GM12878 (cell line): ENCODE results near the gene CHTOP. TPM values are rescaled to one million over a fixed set of nuclear protein-coding genes. Genes with fewer than 3 reads are reported as not detected.

Experiments used
- ATAC-seq: fragments of 200-7000 bp; cut with Tn5 transposase; 3 replicates; pipeline ENCODE4 v1.9.1; 2020; ENCODE audit warnings: mild to moderate bottlenecking, moderate library complexity
- BruUV-seq: library from RNA; stranded (reverse); fragments of 400-500 nt; replicated peaks from 2 replicates; lab custom pipeline; 2021; lab: Mats Ljungman, UMichigan
- CTCF ChIA-PET: fragments of 300-600 bp; sonication (Branson Sonifier 250); formaldehyde crosslinking; extraction: SDS; loops from one replicate; lab custom pipeline; 2021; ENCODE audit warnings: inconsistent platforms; lab: Yijun Ruan, JAX
- POLR2A ChIA-PET: fragments of 350-600 bp; formaldehyde crosslinking; extraction: SDS; loops from one replicate; lab custom pipeline; 2021; ENCODE audit warnings: inconsistent platforms; lab: Charles Lee
- RAD21 ChIA-PET: fragments of 300-600 bp; sonication (Branson Sonifier 250); formaldehyde crosslinking; loops from one replicate; lab custom pipeline; 2023; ENCODE audit warnings: antibody characterized with exemption; ENCODE audit not compliant: unreplicated experiment; lab: Charles Lee
- SMC1A ChIA-PET: fragments of 300-600 bp; sonication (Branson Sonifier 250); formaldehyde crosslinking; loops from one replicate; lab custom pipeline; 2023; ENCODE audit not compliant: unreplicated experiment, uncharacterized antibody; lab: Charles Lee
- DNase-seq: peaks from one replicate; pipeline ENCODE4 v3.0.0-alpha.2; 2011; ENCODE audit warnings: low read depth, low spot score
- FAIRE-seq: peaks from 3 replicates; lab custom pipeline; 2011; peaks lifted over from hg19 to GRCh38; lab: Jason Lieb, UNC
- H2AFZ ChIP-seq: 2 replicates; pipeline ENCODE4 v1.6.0; 2011; ENCODE audit warnings: low read depth, low read length, control low read depth; ENCODE audit not compliant: control insufficient read depth
- H3K27ac ChIP-seq: 2 replicates; pipeline ENCODE4 v1.5.1; 2011; ENCODE audit warnings: control low read depth; ENCODE audit not compliant: control insufficient read depth, insufficient read depth
- H3K27me3 ChIP-seq, 2 experiments: replicated peaks in 1 of 2; 2 replicates each; pipeline versions ENCODE4 v1.6.0 to v1.6.1; 2011; ENCODE audit warnings: low read length in 1 of 2; ENCODE audit not compliant: control insufficient read depth in 2 of 2, insufficient read depth in 2 of 2
- H3K36me3 ChIP-seq, 2 experiments: 2 replicates each; pipeline ENCODE4 v1.5.1; 2011; ENCODE audit warnings: low read length in 1 of 2; ENCODE audit not compliant: control insufficient read depth in 2 of 2, insufficient read depth in 2 of 2
- H3K4me1 ChIP-seq: 2 replicates; pipeline ENCODE4 v1.6.1; 2011; ENCODE audit warnings: mild to moderate bottlenecking, low read length, moderate library complexity, mixed read lengths; ENCODE audit not compliant: control insufficient read depth, insufficient read depth
- H3K4me2 ChIP-seq: 2 replicates; pipeline ENCODE4 v1.6.0; 2011; ENCODE audit warnings: control low read depth; ENCODE audit not compliant: control insufficient read depth, insufficient read depth
- H3K4me3 ChIP-seq: fragments of 200-600 bp; sonication (generic); 2 replicates; pipeline ENCODE4 v1.5.1; 2016
- H3K79me2 ChIP-seq: 2 replicates; pipeline ENCODE4 v1.6.0; 2011; ENCODE audit warnings: low read length; ENCODE audit not compliant: control insufficient read depth, insufficient read depth
- H3K9ac ChIP-seq: 2 replicates; pipeline ENCODE4 v1.8.0; 2011; ENCODE audit warnings: low read length, control low read depth, mixed read lengths; ENCODE audit not compliant: control insufficient read depth, insufficient read depth
- H3K9me3 ChIP-seq: replicated peaks from 3 replicates; pipeline ENCODE4 v1.5.1; 2011; ENCODE audit warnings: mild to moderate bottlenecking, low read length; ENCODE audit not compliant: control insufficient read depth, insufficient read depth
- H4K20me1 ChIP-seq: 2 replicates; pipeline ENCODE4 v1.6.0; 2011; ENCODE audit not compliant: control insufficient read depth, insufficient read depth
- BACH1 ChIP-seq: fragments of 450-650 bp; IDR thresholded peaks from 2 replicates; pipeline ENCODE4 v1.6.1; 2017; ENCODE audit warnings: mild to moderate bottlenecking, borderline replicate concordance
- DPF2 ChIP-seq: fragments of 450-650 bp; IDR thresholded peaks from 2 replicates; pipeline ENCODE4 v1.6.1; 2017; ENCODE audit warnings: mild to moderate bottlenecking
- E4F1 ChIP-seq: fragments of 450-650 bp; IDR thresholded peaks from 2 replicates; pipeline ENCODE4 v1.6.1; 2018; ENCODE audit warnings: borderline replicate concordance, mild to moderate bottlenecking; ENCODE audit not compliant: partially characterized antibody
- KAT2A ChIP-seq: conservative IDR thresholded peaks from 2 replicates; pipeline ENCODE4 v1.6.1; 2011; ENCODE audit warnings: low read depth, low read length; ENCODE audit not compliant: control insufficient read depth
- KLF5 ChIP-seq: fragments of 450-650 bp; IDR thresholded peaks from 2 replicates; pipeline ENCODE4 v1.6.1; 2014; ENCODE audit warnings: mild to moderate bottlenecking; ENCODE audit not compliant: partially characterized antibody
- MYC ChIP-seq: IDR thresholded peaks from 2 replicates; pipeline ENCODE4 v1.6.1; 2011; ENCODE audit warnings: mild to moderate bottlenecking, low read length, moderate library complexity, inconsistent platforms; ENCODE audit not compliant: insufficient read depth, insufficient replicate concordance, insufficient read length, severe bottlenecking
- NR2F1 ChIP-seq: fragments of 450-650 bp; conservative IDR thresholded peaks from 2 replicates; pipeline ENCODE4 v1.6.1; 2017; ENCODE audit warnings: mild to moderate bottlenecking
- RAD21 ChIP-seq: IDR thresholded peaks from 2 replicates; pipeline ENCODE4 v1.6.1; 2011; ENCODE audit warnings: mild to moderate bottlenecking, low read depth, low read length, moderate library complexity; ENCODE audit not compliant: insufficient read depth
- RBBP5 ChIP-seq: fragments of 200-600 bp; sonication (generic); conservative IDR thresholded peaks from 2 replicates; pipeline ENCODE4 v1.6.1; 2016
- TCF12 ChIP-seq: IDR thresholded peaks from 2 replicates; pipeline ENCODE4 v1.6.1; 2011; ENCODE audit warnings: low read depth, mild to moderate bottlenecking, low read length
- TCF7 ChIP-seq: IDR thresholded peaks from 2 replicates; pipeline ENCODE4 v1.6.1; 2014; ENCODE audit warnings: antibody characterized with exemption, borderline replicate concordance
- ZBED1 ChIP-seq: IDR thresholded peaks from 2 replicates; pipeline ENCODE4 v1.6.1; 2016; ENCODE audit warnings: borderline replicate concordance
- WGBS: methylation state at CpG from one replicate; pipeline ENCODE4 v1.1.6; 2016; ENCODE audit warnings: low lambda C conversion rate; ENCODE audit not compliant: insufficient replicate concordance, insufficient coverage; ENCODE audit errors: missing lambda C conversion rate; 5-methylcytosine and 5-hydroxymethylcytosine counted together
- in situ Hi-C: fragments of 300-500 bp; cut with MboI; formaldehyde crosslinking; loops from 9 replicates; pipeline ENCODE4 v1.14.3; 2018; ENCODE audit warnings: mixed read lengths
- intact Hi-C: fragments of 100-400 bp; cut with micrococcal nuclease; formaldehyde crosslinking; loops from one replicate; pipeline ENCODE4 v1.14.2; 2022; ENCODE audit not compliant: unreplicated experiment
- polyA plus RNA-seq, 11 experiments: library from polyadenylated mRNA; depleted of rRNA in 4 of 11; unstranded in 6 of 11; stranded (reverse) in 5 of 11; fragments of >200 nt; fragmentation: Nextera tagmentation in 4 of 11; fragmentation: Illumina TruSeq in 1 of 11; extraction: Ambion mirVana in 4 of 11; extraction: Trizol in 1 of 11; gene quantifications; 1 replicate in 1 of 11; 2 replicates in 10 of 11; pipeline versions ENCODE4 v1.2.1 to v1.2.3, GENCODE V29; 2011 to 2016; ENCODE audit warnings: inconsistent platforms in 2 of 11, missing spikeins in 2 of 11, low read depth in 1 of 11
- total RNA-seq, 4 experiments: library from RNA; depleted of rRNA in 3 of 4; stranded (reverse); fragments of >200 nt in 3 of 4; fragmentation: Illumina TruSeq in 1 of 4; extraction: Trizol in 1 of 4; gene quantifications; 2 replicates each; pipeline versions ENCODE4 v1.2.1 to v1.2.3, GENCODE V29; 2013 to 2021

CHTOP gene
- total and polyA plus RNA-seq, 10 of the 15 experiments (the other 5 are each of a cell fraction or from before 2014, with no cell fraction given): 8.4 to 93.8 (median 52.3) TPM

- TF ChIP-seq BACH1: no peak
Observed at GRCh38 chr1:153602749-153603148, 31.1 kb upstream of the CHTOP start (continued).

GRCh38 chr1:153606194-153606593, 27.7 kb upstream of the CHTOP start:
- no peak for TF ChIP-seq DPF2
- TF ChIP-seq, all 136 proteins: peak for 0
- Histone ChIP-seq H3K9me3 (no peaks in the 10 kb centered on the region), H3K36me3 (no peaks in the 10 kb centered on the region), H2AFZ (no peak overlapping the region), H3K4me2 (no peak overlapping the region), H3K9ac (no peak overlapping the region), H3K4me3 (no peak overlapping the region), H3K27ac (no peak overlapping the region), H3K79me2 (no peaks in the 10 kb centered on the region), H4K20me1 (no peaks in the 10 kb centered on the region), H3K27me3 (no peaks in the 10 kb centered on the region), H3K4me1 (no peaks in the 10 kb centered on the region)
- WGBS: 74% methylated on average over 10 of the region's 11 CpGs
- ChIA-PET SMC1A (interaction anchor here (1.2 to 3.6 kb wide), 2 partner anchors 12 to 21 kb away, joined by 4 to 10 read pairs; partner anchors contain the start of gene S100A13), RAD21 (interaction anchor here (0.7 kb wide), 1 partner anchor 32 kb away, joined by 3 read pairs; no protein-coding TSS in a partner anchor), CTCF (interaction anchor here (1.1 kb wide), 1 partner anchor 12 kb away, joined by 3 read pairs; no protein-coding TSS in a partner anchor), POLR2A (interaction anchor here (0.6 to 1.2 kb wide), 2 partner anchors 9 to 123 kb away, joined by 4 read pairs; no protein-coding TSS in a partner anchor)
- intact Hi-C loops: no loop called here
- BruUV-seq: no TSS peak
- in situ Hi-C loops: no loop called here
- FAIRE-seq (no peak), ATAC-seq (no peak), DNase-seq (no peak)

GRCh38 chr1:153607381-153607780, 26.5 kb upstream of the CHTOP start:
- ChIA-PET RAD21 (interaction anchor here (1.2 kb wide), 1 partner anchor 9 kb away, joined by 3 read pairs; no protein-coding TSS in a partner anchor), POLR2A (interaction anchor here (1.2 kb wide), 1 partner anchor 8 kb away, joined by 4 read pairs; no protein-coding TSS in a partner anchor), CTCF (interaction anchor here (2.1 kb wide), 1 partner anchor 39 kb away, joined by 7 read pairs; no protein-coding TSS in a partner anchor), SMC1A (interaction anchor here (1.3 kb wide), 1 partner anchor 9 kb away, joined by 3 read pairs; the partner anchor contains the start of gene S100A14)
- TF ChIP-seq NR2F1 (no peak), TCF12 (no peak), E4F1 (no peak), RBBP5 (no peak), RAD21 (no peak), ZBED1 (no peak), MYC (no peak), KAT2A (no peak), TCF7 (no peak), KLF5 (no peak)
- H3K4me2 ChIP-seq: no peak overlapping the region
- ATAC-seq (no peak), DNase-seq (no peak), FAIRE-seq (no peak)
- no peaks in the 10 kb centered on the region for H3K36me3 ChIP-seq
- 73% methylated on average over 8 of the region's 8 CpGs for WGBS
- no peak overlapping the region for H2AFZ ChIP-seq
- H4K20me1 ChIP-seq: no peaks in the 10 kb centered on the region
- H3K4me3 ChIP-seq: no peak overlapping the region
- H3K79me2 ChIP-seq: no peaks in the 10 kb centered on the region
- H3K9ac ChIP-seq: no peak overlapping the region
- in situ Hi-C loops (no loop called here), intact Hi-C loops (no loop called here)
- BruUV-seq: no TSS peak
- no peaks in the 10 kb centered on the region for H3K27me3 ChIP-seq
- no peaks in the 10 kb centered on the region for H3K9me3 ChIP-seq
- H3K27ac ChIP-seq: no peak overlapping the region
- no peaks in the 10 kb centered on the region for H3K4me1 ChIP-seq
